Fibroblast of upper back skin (primary cell): ENCODE measurements around the gene MAN2B2.
A peak's percentile ranks its signal among the peaks of the same experiment; 100 is the strongest.
"Not testable (repeated sequence)": the region's sequence is repeated elsewhere in the genome, so short reads cannot be mapped to it uniquely, and the experiment has no call there.

Experiments
- DNase-seq: peaks from one replicate; pipeline ENCODE4 v3.0.0-alpha.2; 2013

Gene MAN2B2

GRCh38 chr4:6644792-6645530 lies 70.0 kb downstream of the MAN2B2 start:
- DNase-seq, result no peak

GRCh38 chr4:6647169-6647568 lies 72.2 kb downstream of the MAN2B2 start:
- DNase-seq, result no peak

GRCh38 chr4:6647582-6648230 lies 72.7 kb downstream of the MAN2B2 start:
- no peak for DNase-seq

GRCh38 chr4:6649216-6649615 lies 74.2 kb downstream of the MAN2B2 start:
- DNase-seq, result no peak

GRCh38 chr4:6654211-6654610 lies 79.2 kb downstream of the MAN2B2 start:
- DNase-seq, result not testable (repeated sequence)

- not testable (repeated sequence) for DNase-seq
Measured at GRCh38 chr4:6655291-6655690, 80.3 kb downstream of the MAN2B2 start.

GRCh38 chr4:6655924-6656323 lies 80.9 kb downstream of the MAN2B2 start:
- DNase-seq, result no peak

- no peak for DNase-seq
Measured at GRCh38 chr4:6657242-6658208, 82.5 kb downstream of the MAN2B2 start.

- no peak for DNase-seq
Measured at GRCh38 chr4:6658209-6658595, 83.2 kb downstream of the MAN2B2 start.

GRCh38 chr4:6658597-6659075 lies 83.6 kb downstream of the MAN2B2 start:
- DNase-seq, result peak; percentile 12

- DNase-seq, result no peak
Measured at GRCh38 chr4:6659897-6660296, 84.9 kb downstream of the MAN2B2 start.

- no peak for DNase-seq
Measured at GRCh38 chr4:6660430-6660829, 85.4 kb downstream of the MAN2B2 start.

- no peak for DNase-seq
Measured at GRCh38 chr4:6662591-6662990, 87.6 kb downstream of the MAN2B2 start.

GRCh38 chr4:6663596-6664393 lies 88.8 kb downstream of the MAN2B2 start:
- no peak for DNase-seq

GRCh38 chr4:6665320-6665654 lies 90.3 kb downstream of the MAN2B2 start:
- no peak for DNase-seq

GRCh38 chr4:6668391-6668790 lies 93.4 kb downstream of the MAN2B2 start:
- DNase-seq, result no peak

- DNase-seq, result no peak
Measured at GRCh38 chr4:6671648-6672047, 96.7 kb downstream of the MAN2B2 start.

GRCh38 chr4:6672131-6672530 lies 97.1 kb downstream of the MAN2B2 start:
- DNase-seq, result no peak

- not testable (repeated sequence) for DNase-seq
Measured at GRCh38 chr4:6672541-6673190, 97.7 kb downstream of the MAN2B2 start.
